Fibroblast of lung (primary cell): ENCODE data around the gene MRPL53. TPM values are rescaled to one million over a fixed set of nuclear protein-coding genes. Genes with fewer than 3 reads are reported as not detected.

Experiments
- DNase-seq, 2 donors: peaks; one replicate each; pipeline versions ENCODE4 v3.0.0 to v3.0.0-alpha.2; 2010; ENCODE audit warnings: low read depth in 2 of 2
- H2AFZ ChIP-seq: 2 replicates; pipeline ENCODE4 v1.5.1; 2012; ENCODE audit warnings: low read length, control low read depth, inconsistent platforms
- H3K27ac ChIP-seq: 2 replicates; pipeline ENCODE4 v1.5.1; 2011; ENCODE audit warnings: low read length, control low read depth; ENCODE audit not compliant: insufficient read depth
- H3K27me3 ChIP-seq: 2 replicates; pipeline ENCODE4 v1.5.1; 2011; ENCODE audit warnings: mild to moderate bottlenecking, low read length; ENCODE audit not compliant: control insufficient read depth, insufficient read depth
- H3K36me3 ChIP-seq: 2 replicates; pipeline ENCODE4 v1.5.1; 2011; ENCODE audit warnings: low read length; ENCODE audit not compliant: control insufficient read depth, insufficient read depth
- H3K4me1 ChIP-seq: 2 replicates; pipeline ENCODE4 v1.5.1; 2011; ENCODE audit warnings: low read length; ENCODE audit not compliant: control insufficient read depth, insufficient read depth; ENCODE audit errors: extremely low read depth
- H3K4me2 ChIP-seq: 2 replicates; pipeline ENCODE4 v1.5.1; 2011; ENCODE audit warnings: low read length, control low read depth; ENCODE audit not compliant: insufficient read depth; ENCODE audit errors: extremely low read depth
- H3K4me3 ChIP-seq, 4 experiments: fragments of 200-600 bp in 1 of 4; sonication (generic) in 1 of 4; replicated peaks in 1 of 4; 2 replicates each; pipeline ENCODE4 v1.5.1; 2011 to 2016; ENCODE audit warnings: low read length in 4 of 4, low read depth in 3 of 4, mild to moderate bottlenecking in 3 of 4, control low read depth in 2 of 4, inconsistent platforms in 1 of 4, mixed read lengths in 1 of 4; ENCODE audit not compliant: insufficient read depth in 1 of 4; ENCODE audit errors: control extremely low read depth in 1 of 4
- H3K79me2 ChIP-seq: 2 replicates; pipeline ENCODE4 v1.5.1; 2012; ENCODE audit warnings: mild to moderate bottlenecking, low read length, inconsistent platforms; ENCODE audit not compliant: control insufficient read depth, insufficient read depth
- H3K9ac ChIP-seq: 2 replicates; pipeline ENCODE4 v1.5.1; 2011; ENCODE audit warnings: mild to moderate bottlenecking, low read length, control low read depth; ENCODE audit not compliant: insufficient read depth
- H3K9me3 ChIP-seq: 2 replicates; pipeline ENCODE4 v1.5.1; 2012; ENCODE audit warnings: low read depth, low read length; ENCODE audit not compliant: control insufficient read depth, insufficient read depth
- H4K20me1 ChIP-seq: 2 replicates; pipeline ENCODE4 v1.5.1; 2011; ENCODE audit warnings: low read length; ENCODE audit not compliant: control insufficient read depth, insufficient read depth; ENCODE audit errors: extremely low read depth
- CTCF ChIP-seq, 2 donors: IDR thresholded peaks in 1 of 2; conservative IDR thresholded peaks in 1 of 2; 1 replicate in 1 of 2; 2 replicates in 1 of 2; pipeline ENCODE4 v1.5.1; 2011 to 2012; ENCODE audit warnings: low read length in 2 of 2, control low read depth in 1 of 2, inconsistent platforms in 1 of 2, low read depth in 1 of 2, mild to moderate bottlenecking in 1 of 2
- EZH2 ChIP-seq: IDR thresholded peaks from 2 replicates; pipeline ENCODE4 v1.5.1; 2012; ENCODE audit warnings: low read length, control low read depth, mild to moderate bottlenecking; ENCODE audit errors: missing control alignments
- polyA plus RNA-seq, 2 donors: library from polyadenylated mRNA; depleted of rRNA in 1 of 2; stranded (reverse) in 1 of 2; unstranded in 1 of 2; fragments of >200 nt; gene quantifications; 2 replicates each; pipeline ENCODE4 v1.2.1, GENCODE V29; 2011 to 2012; ENCODE audit warnings: missing spikeins in 1 of 2
- total RNA-seq: library from RNA; depleted of rRNA; stranded (reverse); fragments of >200 nt; gene quantifications from 2 replicates; pipeline ENCODE4 v1.2.1, GENCODE V29; 2014

The MRPL53 gene
- total and polyA plus RNA-seq, 2 donors (not counting 1 experiment from before 2014, with no cell fraction given): 30.1 to 45.4 TPM

DNA sequence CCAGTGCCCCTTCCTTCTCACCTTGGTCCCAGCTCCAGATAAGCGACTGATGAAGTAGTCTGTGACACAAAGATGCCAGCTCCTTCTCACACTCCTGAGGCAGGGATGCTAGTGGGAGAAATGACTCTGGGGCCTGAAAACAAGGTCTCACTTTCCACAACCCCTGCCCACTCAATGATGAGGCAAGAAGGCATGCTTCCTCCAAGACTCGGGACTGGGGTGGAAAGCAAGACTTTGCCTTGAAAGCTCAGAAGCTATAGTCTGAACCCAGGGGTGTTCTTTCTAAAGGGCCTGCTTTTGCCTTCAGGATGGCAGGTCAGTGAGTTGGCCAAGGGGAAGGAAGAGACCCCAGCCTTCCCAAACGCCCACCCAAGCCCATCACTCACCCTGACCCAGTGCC lies 9.0 kb upstream of the MRPL53 start:
- DNase-seq: peak in 1 of 2 donors; percentile 11
- Histone ChIP-seq H3K9ac (no peak overlapping the region), H3K4me3 (peak overlapping the region; percentile 74 to 99 (median 86))

GRCh38 chr2:74474899-74475298 lies 2.4 kb upstream of the MRPL53 start:
- Histone ChIP-seq H4K20me1 (no peaks in the 10 kb centered on the region), H3K9me3 (no peaks in the 10 kb centered on the region), H3K36me3 (peaks cover 11% of the 10 kb centered on the region), H3K4me2 (no peak overlapping the region), H3K4me1 (peaks cover 2% of the 10 kb centered on the region), H3K27me3 (no peaks in the 10 kb centered on the region), H3K4me3 (no peak overlapping the region), H2AFZ (no peak overlapping the region), H3K27ac (no peak overlapping the region), H3K9ac (no peak overlapping the region), H3K79me2 (no peaks in the 10 kb centered on the region)
- no peak for TF ChIP-seq EZH2
- peak; percentile 7 to 41 for TF ChIP-seq CTCF (conservative IDR thresholded peaks at IDR 0.05 in 1 of 2, IDR thresholded peaks at IDR 0.05 in 1 of 2; ENCODE audit: low read depth in 1 of 2, low read length in 2 of 2)
- DNase-seq: no peak

More for the DNA sequence above, 9.0 kb upstream of the MRPL53 start:
- Histone ChIP-seq H3K9me3 (no peaks in the 10 kb centered on the region), H3K36me3 (peaks cover 6% of the 10 kb centered on the region), H4K20me1 (no peaks in the 10 kb centered on the region), H3K4me2 (peak overlapping the region; percentile 92), H3K4me1 (peaks cover 8% of the 10 kb centered on the region), H2AFZ (no peak overlapping the region), H3K79me2 (peaks cover 24% of the 10 kb centered on the region), H3K27ac (peak overlapping the region; percentile 85), H3K27me3 (no peaks in the 10 kb centered on the region)
- no peak for TF ChIP-seq CTCF (conservative IDR thresholded peaks at IDR 0.05 in 1 of 2, IDR thresholded peaks at IDR 0.05 in 1 of 2; ENCODE audit: low read depth in 1 of 2, low read length in 2 of 2)
- no peak for TF ChIP-seq EZH2

DNA sequence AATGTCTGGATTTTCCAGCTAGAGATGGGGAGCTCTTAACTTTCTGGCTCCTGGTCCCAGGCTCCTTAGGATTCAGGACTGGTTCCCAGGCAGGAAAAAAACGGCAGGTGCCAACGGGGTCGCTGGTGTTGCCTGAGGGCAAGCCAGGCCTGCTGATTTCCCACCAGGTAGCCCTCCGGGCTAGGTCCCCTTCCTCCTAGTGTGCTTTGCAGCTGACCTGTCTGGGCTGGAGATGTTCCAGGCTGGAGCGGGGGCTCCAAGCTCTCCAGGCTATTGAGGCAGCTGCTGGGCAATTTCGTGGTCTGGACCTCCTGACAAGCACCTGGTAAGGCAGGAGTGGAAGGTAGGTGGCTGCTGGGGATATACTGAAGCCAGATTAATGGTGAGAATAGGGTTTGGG lies 2.0 kb upstream of the MRPL53 start:
- H3K36me3 ChIP-seq: peaks cover 10% of the 10 kb centered on the region
- no peak overlapping the region for H2AFZ ChIP-seq
- H4K20me1 ChIP-seq: no peaks in the 10 kb centered on the region
- H3K79me2 ChIP-seq: no peaks in the 10 kb centered on the region
- no peak overlapping the region for H3K9ac ChIP-seq
- H3K27ac ChIP-seq: no peak overlapping the region
- no peak for TF ChIP-seq CTCF (conservative IDR thresholded peaks at IDR 0.05 in 1 of 2, IDR thresholded peaks at IDR 0.05 in 1 of 2; ENCODE audit: low read depth in 1 of 2, low read length in 2 of 2)
- TF ChIP-seq EZH2: no peak
- H3K27me3 ChIP-seq: no peaks in the 10 kb centered on the region
- H3K4me1 ChIP-seq: peaks cover 2% of the 10 kb centered on the region
- no peaks in the 10 kb centered on the region for H3K9me3 ChIP-seq
- H3K4me3 ChIP-seq: no peak overlapping the region
- no peak for DNase-seq
- H3K4me2 ChIP-seq: no peak overlapping the region
